Natural killer cell (primary cell): ENCODE measurements around the gene ELOVL2. TPM values are rescaled to one million over a fixed set of nuclear protein-coding genes. Genes with fewer than 3 reads are reported as not detected.

Source experiments
- ATAC-seq, 3 donors: fragments of 150-1000 bp in 2 of 3; fragments of 200-7000 bp in 1 of 3; cut with Tn5 transposase; 1 replicate in 1 of 3; 2 replicates in 2 of 3; pipeline ENCODE4 v1.10.0; 2021; ENCODE audit warnings: mild to moderate bottlenecking in 2 of 3, moderate library complexity in 2 of 3
- DNase-seq, 2 donors: peaks; one replicate each; pipeline versions ENCODE4 v3.0.0 to v3.0.0-alpha.2; 2013 to 2021; ENCODE audit warnings: mixed read lengths in 1 of 2
- H3K27ac ChIP-seq: one replicate; pipeline ENCODE4 v1.5.1; 2013; ENCODE audit warnings: mild to moderate bottlenecking, low read length
- H3K27me3 ChIP-seq: one replicate; pipeline ENCODE4 v1.6.1; 2013; ENCODE audit warnings: low read length; ENCODE audit not compliant: control insufficient read depth, insufficient read depth
- H3K36me3 ChIP-seq: one replicate; pipeline ENCODE4 v1.6.1; 2013; ENCODE audit warnings: low read length; ENCODE audit not compliant: control insufficient read depth, insufficient read depth
- H3K4me1 ChIP-seq: one replicate; pipeline ENCODE4 v1.6.1; 2013; ENCODE audit warnings: low read length; ENCODE audit not compliant: control insufficient read depth, insufficient read depth
- H3K4me3 ChIP-seq: one replicate; pipeline ENCODE4 v1.5.1; 2013; ENCODE audit warnings: low read length
- H3K9me3 ChIP-seq: one replicate; pipeline ENCODE4 v1.6.1; 2013; ENCODE audit warnings: low read length; ENCODE audit not compliant: control insufficient read depth, insufficient read depth
- H3K27ac Mint-ChIP-seq, 2 donors: one replicate each; pipeline ENCODE4 v1.8.0; 2022; ENCODE audit warnings: mild to moderate bottlenecking in 2 of 2, mixed read lengths in 2 of 2, moderate library complexity in 1 of 2
- H3K27me3 Mint-ChIP-seq, 2 donors: one replicate each; pipeline ENCODE4 v1.8.0; 2022; ENCODE audit warnings: low read depth in 2 of 2, mixed read lengths in 2 of 2
- H3K36me3 Mint-ChIP-seq: one replicate; pipeline ENCODE4 v1.8.0; 2022; ENCODE audit warnings: mixed read lengths
- H3K4me1 Mint-ChIP-seq, 2 donors: one replicate each; pipeline ENCODE4 v1.8.0; 2022; ENCODE audit warnings: mixed read lengths in 2 of 2
- H3K4me3 Mint-ChIP-seq: one replicate; pipeline ENCODE4 v1.8.0; 2022; ENCODE audit warnings: mild to moderate bottlenecking, moderate library complexity, mixed read lengths
- H3K9me3 Mint-ChIP-seq, 2 donors: one replicate each; pipeline ENCODE4 v1.8.0; 2022; ENCODE audit warnings: mixed read lengths in 2 of 2
- WGBS: methylation state at CpG from one replicate; pipeline ENCODE4 v1.1.7; 2013; ENCODE audit warnings: missing lambda C conversion rate; ENCODE audit not compliant: insufficient coverage; 5-methylcytosine and 5-hydroxymethylcytosine counted together
- intact Hi-C: fragments of 100-400 bp; cut with micrococcal nuclease; formaldehyde crosslinking; loops from one replicate; pipeline ENCODE4 v1.14.2; 2022
- total RNA-seq, 4 donors: library from RNA; stranded (reverse); fragments of 120-200 nt in 1 of 4; gene quantifications; one replicate each; pipeline versions ENCODE4 v1.2.3 to v1.2.4, GENCODE V29; 2013 to 2022
- TF ChIP-seq, protein P1 (sequence below): fragments of 200-600 bp; IDR thresholded peaks from one replicate; pipeline ENCODE4 v1.8.0; 2022; ENCODE audit warnings: antibody characterized with exemption

The ELOVL2 gene
- total RNA-seq, 3 donors from 2014 or later (not counting 1 experiment from before 2014, with no cell fraction given): not detected

DNA sequence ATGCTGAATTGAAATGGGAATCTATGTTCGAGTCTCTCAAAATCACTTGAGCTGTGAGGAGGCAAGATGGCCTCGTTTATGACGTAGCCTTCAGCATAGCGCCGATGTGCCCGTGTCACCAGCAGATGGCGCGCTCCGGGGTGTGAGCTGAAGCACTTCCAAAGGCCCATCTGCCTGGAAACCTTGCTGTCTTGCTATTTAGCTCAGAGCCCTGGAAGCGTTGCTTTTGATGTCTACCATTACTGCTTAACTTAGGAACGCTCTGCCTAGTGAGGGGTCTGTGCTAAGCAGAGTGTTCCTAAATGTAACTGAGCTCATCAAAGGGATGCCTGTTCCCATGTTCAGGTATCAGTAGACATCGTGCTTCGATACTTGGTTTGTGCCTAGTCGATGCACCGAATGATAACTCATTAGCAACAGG, 89.5 kb downstream of the ELOVL2 start:
- no peaks in the 10 kb centered on the region for H3K36me3 ChIP-seq
- no peak overlapping the region for H3K27ac Mint-ChIP-seq
- ATAC-seq (peak; percentile 52 to 75 (median 62)), DNase-seq (peak; percentile 44 to 66)
- no peak overlapping the region for H3K27ac ChIP-seq
- no peaks in the 10 kb centered on the region for H3K9me3 ChIP-seq
- no peaks in the 10 kb centered on the region for H3K9me3 Mint-ChIP-seq
- no peaks in the 10 kb centered on the region for H3K4me1 ChIP-seq
- peaks cover 3% of the 10 kb centered on the region for H3K27me3 ChIP-seq
- no peaks in the 10 kb centered on the region for H3K4me1 Mint-ChIP-seq
- H3K4me3 Mint-ChIP-seq: no peak overlapping the region
- peaks cover 16 to 17% of the 10 kb centered on the region in 2 donors for H3K27me3 Mint-ChIP-seq
- TF ChIP-seq, protein P1, sequence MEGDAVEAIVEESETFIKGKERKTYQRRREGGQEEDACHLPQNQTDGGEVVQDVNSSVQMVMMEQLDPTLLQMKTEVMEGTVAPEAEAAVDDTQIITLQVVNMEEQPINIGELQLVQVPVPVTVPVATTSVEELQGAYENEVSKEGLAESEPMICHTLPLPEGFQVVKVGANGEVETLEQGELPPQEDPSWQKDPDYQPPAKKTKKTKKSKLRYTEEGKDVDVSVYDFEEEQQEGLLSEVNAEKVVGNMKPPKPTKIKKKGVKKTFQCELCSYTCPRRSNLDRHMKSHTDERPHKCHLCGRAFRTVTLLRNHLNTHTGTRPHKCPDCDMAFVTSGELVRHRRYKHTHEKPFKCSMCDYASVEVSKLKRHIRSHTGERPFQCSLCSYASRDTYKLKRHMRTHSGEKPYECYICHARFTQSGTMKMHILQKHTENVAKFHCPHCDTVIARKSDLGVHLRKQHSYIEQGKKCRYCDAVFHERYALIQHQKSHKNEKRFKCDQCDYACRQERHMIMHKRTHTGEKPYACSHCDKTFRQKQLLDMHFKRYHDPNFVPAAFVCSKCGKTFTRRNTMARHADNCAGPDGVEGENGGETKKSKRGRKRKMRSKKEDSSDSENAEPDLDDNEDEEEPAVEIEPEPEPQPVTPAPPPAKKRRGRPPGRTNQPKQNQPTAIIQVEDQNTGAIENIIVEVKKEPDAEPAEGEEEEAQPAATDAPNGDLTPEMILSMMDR: peak; percentile 44
- intact Hi-C loops: loop anchor here (10.0 kb wide), 1 partner anchor 540 kb away; no protein-coding TSS in a partner anchor
- no peaks in the 10 kb centered on the region for H3K36me3 Mint-ChIP-seq
- H3K4me3 ChIP-seq: no peak overlapping the region
- WGBS: 40% methylated on average over 15 of the region's 15 CpGs

DNA sequence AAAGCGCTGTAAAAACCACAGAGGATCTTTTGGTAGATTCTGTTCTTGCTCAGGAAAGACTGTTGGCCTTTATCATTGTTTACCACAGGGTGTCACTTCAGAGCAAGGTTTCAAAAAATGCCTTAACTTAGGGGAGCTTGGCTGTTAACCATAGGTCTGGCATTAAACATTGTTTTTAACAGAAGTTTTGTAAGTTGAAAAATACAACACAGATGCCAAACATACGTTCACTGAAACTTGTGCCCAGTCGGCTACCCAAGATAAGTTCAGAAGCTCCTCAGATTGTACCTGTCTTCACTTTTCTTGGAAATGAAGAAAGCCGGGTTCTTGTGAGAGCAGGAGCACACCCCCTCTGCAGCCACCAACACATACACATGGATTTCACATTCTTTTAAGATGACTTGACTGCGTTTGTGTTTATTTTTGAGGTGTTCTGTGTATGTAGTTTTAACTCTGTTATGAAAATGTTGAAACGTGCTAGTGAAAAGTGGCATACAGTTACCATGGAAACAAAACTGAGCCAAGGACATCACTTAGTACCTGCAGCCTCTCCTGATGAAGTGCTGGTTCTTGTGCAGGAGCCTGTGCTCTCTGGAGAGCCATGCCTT, 92.3 kb downstream of the ELOVL2 start:
- Histone ChIP-seq H3K9me3 (no peaks in the 10 kb centered on the region), H3K4me1 (no peaks in the 10 kb centered on the region), H3K36me3 (no peaks in the 10 kb centered on the region), H3K27ac (no peak overlapping the region), H3K4me3 (no peak overlapping the region), H3K27me3 (peaks cover 3% of the 10 kb centered on the region)
- DNase-seq (no peak), ATAC-seq (no peak)
- 59% methylated on average over 6 of the region's 6 CpGs for WGBS
- H3K27me3 Mint-ChIP-seq: peaks cover 22 to 32% of the 10 kb centered on the region in 2 donors
- intact Hi-C loops: loop anchor here (10.0 kb wide), 1 partner anchor 543 kb away; no protein-coding TSS in a partner anchor
- H3K9me3 Mint-ChIP-seq: no peaks in the 10 kb centered on the region
- H3K4me3 Mint-ChIP-seq: no peak overlapping the region
- no peaks in the 10 kb centered on the region for H3K36me3 Mint-ChIP-seq
- TF ChIP-seq, protein P1: no peak
- no peaks in the 10 kb centered on the region for H3K4me1 Mint-ChIP-seq
- H3K27ac Mint-ChIP-seq: no peak overlapping the region

DNA sequence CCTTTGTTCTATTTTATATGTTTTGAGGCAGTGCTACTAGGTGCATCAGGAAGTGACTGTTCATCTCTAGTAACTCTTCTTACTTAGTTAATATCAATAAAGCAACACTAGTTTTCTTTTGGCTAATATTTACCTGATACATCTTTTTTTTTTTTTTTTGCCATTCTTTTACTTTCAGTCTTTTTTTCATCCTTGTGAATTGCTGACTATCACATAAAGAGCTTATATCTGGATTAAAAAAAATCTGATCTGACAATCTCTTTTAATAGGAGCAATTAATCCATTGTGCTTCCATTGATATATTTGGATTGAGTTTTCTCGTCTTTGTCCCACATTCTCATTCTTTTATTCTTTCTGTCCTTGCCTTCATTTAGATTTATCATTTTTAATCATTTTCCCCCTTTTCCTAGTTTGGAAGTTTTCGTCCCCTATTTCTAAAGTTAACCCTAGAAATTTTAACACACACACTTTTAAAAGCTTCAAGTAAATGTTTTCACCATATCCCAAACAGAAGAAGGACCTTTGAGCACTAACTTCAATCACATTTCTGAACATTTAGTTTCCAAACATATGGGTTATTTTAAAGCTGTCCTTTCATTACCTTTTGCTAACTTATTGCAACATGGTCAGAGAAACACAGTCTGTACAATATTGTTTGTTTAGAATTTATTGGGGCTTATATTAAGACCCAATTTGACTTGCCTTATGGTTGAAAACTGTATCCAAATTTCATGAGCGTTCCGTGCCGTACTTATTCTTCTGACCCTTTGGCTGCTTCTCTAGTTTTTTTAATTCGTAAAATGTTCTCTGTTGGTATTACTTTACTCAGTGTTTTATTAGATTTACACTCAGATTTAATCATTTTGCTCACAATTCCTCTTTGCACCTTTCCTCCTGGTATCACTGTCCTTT, 94.3 kb downstream of the ELOVL2 start:
- Histone ChIP-seq H3K4me1 (no peaks in the 10 kb centered on the region), H3K27me3 (peaks cover 3% of the 10 kb centered on the region), H3K9me3 (no peaks in the 10 kb centered on the region), H3K4me3 (no peak overlapping the region), H3K36me3 (no peaks in the 10 kb centered on the region), H3K27ac (no peak overlapping the region)
- H3K27me3 Mint-ChIP-seq: peaks cover 23 to 32% of the 10 kb centered on the region in 2 donors
- no peak overlapping the region for H3K4me3 Mint-ChIP-seq
- ATAC-seq (no peak), DNase-seq (no peak)
- intact Hi-C loops: loop anchor here (10.0 kb wide), 1 partner anchor 545 kb away; no protein-coding TSS in a partner anchor
- no peak overlapping the region for H3K27ac Mint-ChIP-seq
- H3K4me1 Mint-ChIP-seq: no peaks in the 10 kb centered on the region
- WGBS: 83% methylated on average over 6 of the region's 6 CpGs
- TF ChIP-seq, protein P1: no peak
- no peaks in the 10 kb centered on the region for H3K9me3 Mint-ChIP-seq
- no peaks in the 10 kb centered on the region for H3K36me3 Mint-ChIP-seq
